OCI-LY1 (cell line): ENCODE results near the gene OSTN.

Source experiments
- EZH2 ChIP-seq: fragments of 200-600 bp; sonication (generic), shearing (Covaris generic); IDR thresholded peaks from 2 replicates; pipeline ENCODE4 v1.8.0; 2017; ENCODE audit warnings: borderline replicate concordance, mixed run types, mild to moderate bottlenecking, antibody characterized with exemption, low read length, moderate library complexity, mixed read lengths
- TF ChIP-seq, protein P1 (sequence below): fragments of 200-600 bp; sonication (generic), shearing (Covaris generic); IDR thresholded peaks from 2 replicates; pipeline ENCODE4 v1.5.1; 2017; ENCODE audit warnings: mild to moderate bottlenecking, antibody characterized with exemption, low read length, moderate library complexity, mixed read lengths

GRCh38 chr3:191306428-191306827, 107.4 kb downstream of the OSTN start:
- TF ChIP-seq, protein P1, sequence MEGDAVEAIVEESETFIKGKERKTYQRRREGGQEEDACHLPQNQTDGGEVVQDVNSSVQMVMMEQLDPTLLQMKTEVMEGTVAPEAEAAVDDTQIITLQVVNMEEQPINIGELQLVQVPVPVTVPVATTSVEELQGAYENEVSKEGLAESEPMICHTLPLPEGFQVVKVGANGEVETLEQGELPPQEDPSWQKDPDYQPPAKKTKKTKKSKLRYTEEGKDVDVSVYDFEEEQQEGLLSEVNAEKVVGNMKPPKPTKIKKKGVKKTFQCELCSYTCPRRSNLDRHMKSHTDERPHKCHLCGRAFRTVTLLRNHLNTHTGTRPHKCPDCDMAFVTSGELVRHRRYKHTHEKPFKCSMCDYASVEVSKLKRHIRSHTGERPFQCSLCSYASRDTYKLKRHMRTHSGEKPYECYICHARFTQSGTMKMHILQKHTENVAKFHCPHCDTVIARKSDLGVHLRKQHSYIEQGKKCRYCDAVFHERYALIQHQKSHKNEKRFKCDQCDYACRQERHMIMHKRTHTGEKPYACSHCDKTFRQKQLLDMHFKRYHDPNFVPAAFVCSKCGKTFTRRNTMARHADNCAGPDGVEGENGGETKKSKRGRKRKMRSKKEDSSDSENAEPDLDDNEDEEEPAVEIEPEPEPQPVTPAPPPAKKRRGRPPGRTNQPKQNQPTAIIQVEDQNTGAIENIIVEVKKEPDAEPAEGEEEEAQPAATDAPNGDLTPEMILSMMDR = no peak
- no peak for TF ChIP-seq EZH2
